OCI-LY3 (cell line): ENCODE measurements around the gene SLC25A21.

Experiments used
- H2AFZ ChIP-seq: fragments of 200-600, 300-600 bp; shearing (Covaris generic); 2 replicates; pipeline ENCODE4 v1.6.0; 2014; ENCODE audit warnings: antibody characterized with exemption, low read depth, low read length
- H3K27ac ChIP-seq: fragments of 200-600, 300-600 bp; sonication (generic); 2 replicates; pipeline ENCODE4 v1.5.1; 2014; ENCODE audit warnings: mild to moderate bottlenecking, low read length, moderate library complexity, mixed read lengths
- H3K27me3 ChIP-seq: fragments of 200-600, 300-600 bp; sonication (generic); 2 replicates; pipeline ENCODE4 v1.6.1; 2014; ENCODE audit warnings: low read depth, low read length, mixed read lengths
- H3K36me3 ChIP-seq: fragments of 200-600, 300-600 bp; sonication (generic); replicated peaks from 2 replicates; pipeline ENCODE3; 2014; ENCODE audit warnings: low read depth, low read length, mixed read lengths
- H3K4me1 ChIP-seq: fragments of 300-600, 200-600 bp; sonication (generic); 2 replicates; pipeline ENCODE4 v1.6.1; 2014; ENCODE audit warnings: low read length, mixed read lengths
- H3K4me2 ChIP-seq: fragments of 200-600, 300-600 bp; sonication (generic); 2 replicates; pipeline ENCODE4 v1.6.1; 2014; ENCODE audit warnings: low read length, mixed read lengths
- H3K4me3 ChIP-seq: fragments of 300-600, 200-600 bp; sonication (generic); 2 replicates; pipeline ENCODE4 v1.5.1; 2014; ENCODE audit warnings: antibody characterized with exemption, mild to moderate bottlenecking, low read length, moderate library complexity
- H3K79me2 ChIP-seq: fragments of 300-600, 200-600 bp; shearing (Covaris generic); 2 replicates; pipeline ENCODE4 v1.6.1; 2014; ENCODE audit warnings: mild to moderate bottlenecking, low read length, mixed read lengths
- H3K9ac ChIP-seq: fragments of 300-600, 200-600 bp; shearing (Covaris generic); 2 replicates; pipeline ENCODE4 v1.6.0; 2014; ENCODE audit warnings: mild to moderate bottlenecking, low read length, moderate library complexity
- H3K9me3 ChIP-seq: fragments of 200-600, 300-600 bp; shearing (Covaris generic); 2 replicates; pipeline ENCODE4 v1.6.1; 2014; ENCODE audit warnings: low read length, mixed read lengths; ENCODE audit not compliant: insufficient read depth
- H4K20me1 ChIP-seq: fragments of 200-600, 300-600 bp; sonication (generic); 2 replicates; pipeline ENCODE4 v1.6.1; 2016; ENCODE audit warnings: low read length, mixed read lengths; ENCODE audit not compliant: insufficient read depth
- EZH2phosphoT487 ChIP-seq: fragments of 200-600 bp; shearing (Covaris generic); IDR thresholded peaks from 2 replicates; pipeline ENCODE4 v1.6.1; 2018; ENCODE audit warnings: antibody characterized with exemption, mixed run types, low read depth
- TF ChIP-seq, protein P1 (sequence below): fragments of 200-600, 300-600 bp; sonication (generic); IDR thresholded peaks from 2 replicates; pipeline ENCODE4 v1.5.1; 2014; ENCODE audit warnings: antibody characterized with exemption, low read length, low read depth

SLC25A21 gene

GRCh38 chr14:36857842-36858445 lies 314.5 kb downstream of the SLC25A21 start:
- Histone ChIP-seq H3K27ac (no peak overlapping the region), H4K20me1 (no peaks in the 10 kb centered on the region), H3K79me2 (no peaks in the 10 kb centered on the region), H3K36me3 (no peaks in the 10 kb centered on the region), H3K4me2 (no peak overlapping the region), H3K4me1 (no peaks in the 10 kb centered on the region), H3K27me3 (no peaks in the 10 kb centered on the region), H3K9me3 (no peaks in the 10 kb centered on the region), H3K4me3 (no peak overlapping the region), H2AFZ (no peak overlapping the region), H3K9ac (no peak overlapping the region)
- TF ChIP-seq, protein P1, sequence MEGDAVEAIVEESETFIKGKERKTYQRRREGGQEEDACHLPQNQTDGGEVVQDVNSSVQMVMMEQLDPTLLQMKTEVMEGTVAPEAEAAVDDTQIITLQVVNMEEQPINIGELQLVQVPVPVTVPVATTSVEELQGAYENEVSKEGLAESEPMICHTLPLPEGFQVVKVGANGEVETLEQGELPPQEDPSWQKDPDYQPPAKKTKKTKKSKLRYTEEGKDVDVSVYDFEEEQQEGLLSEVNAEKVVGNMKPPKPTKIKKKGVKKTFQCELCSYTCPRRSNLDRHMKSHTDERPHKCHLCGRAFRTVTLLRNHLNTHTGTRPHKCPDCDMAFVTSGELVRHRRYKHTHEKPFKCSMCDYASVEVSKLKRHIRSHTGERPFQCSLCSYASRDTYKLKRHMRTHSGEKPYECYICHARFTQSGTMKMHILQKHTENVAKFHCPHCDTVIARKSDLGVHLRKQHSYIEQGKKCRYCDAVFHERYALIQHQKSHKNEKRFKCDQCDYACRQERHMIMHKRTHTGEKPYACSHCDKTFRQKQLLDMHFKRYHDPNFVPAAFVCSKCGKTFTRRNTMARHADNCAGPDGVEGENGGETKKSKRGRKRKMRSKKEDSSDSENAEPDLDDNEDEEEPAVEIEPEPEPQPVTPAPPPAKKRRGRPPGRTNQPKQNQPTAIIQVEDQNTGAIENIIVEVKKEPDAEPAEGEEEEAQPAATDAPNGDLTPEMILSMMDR: no peak
- no peak for TF ChIP-seq EZH2phosphoT487

- no peak for TF ChIP-seq EZH2phosphoT487
- TF ChIP-seq, protein P1: no peak
- Histone ChIP-seq H3K9me3 (no peaks in the 10 kb centered on the region), H3K36me3 (no peaks in the 10 kb centered on the region), H3K27me3 (no peaks in the 10 kb centered on the region), H3K27ac (no peak overlapping the region), H3K79me2 (no peaks in the 10 kb centered on the region), H3K9ac (no peak overlapping the region), H3K4me2 (no peak overlapping the region), H4K20me1 (no peaks in the 10 kb centered on the region), H2AFZ (no peak overlapping the region), H3K4me3 (no peak overlapping the region), H3K4me1 (no peaks in the 10 kb centered on the region)
Observed at GRCh38 chr14:36857136-36857535, 315.3 kb downstream of the SLC25A21 start.

DNA sequence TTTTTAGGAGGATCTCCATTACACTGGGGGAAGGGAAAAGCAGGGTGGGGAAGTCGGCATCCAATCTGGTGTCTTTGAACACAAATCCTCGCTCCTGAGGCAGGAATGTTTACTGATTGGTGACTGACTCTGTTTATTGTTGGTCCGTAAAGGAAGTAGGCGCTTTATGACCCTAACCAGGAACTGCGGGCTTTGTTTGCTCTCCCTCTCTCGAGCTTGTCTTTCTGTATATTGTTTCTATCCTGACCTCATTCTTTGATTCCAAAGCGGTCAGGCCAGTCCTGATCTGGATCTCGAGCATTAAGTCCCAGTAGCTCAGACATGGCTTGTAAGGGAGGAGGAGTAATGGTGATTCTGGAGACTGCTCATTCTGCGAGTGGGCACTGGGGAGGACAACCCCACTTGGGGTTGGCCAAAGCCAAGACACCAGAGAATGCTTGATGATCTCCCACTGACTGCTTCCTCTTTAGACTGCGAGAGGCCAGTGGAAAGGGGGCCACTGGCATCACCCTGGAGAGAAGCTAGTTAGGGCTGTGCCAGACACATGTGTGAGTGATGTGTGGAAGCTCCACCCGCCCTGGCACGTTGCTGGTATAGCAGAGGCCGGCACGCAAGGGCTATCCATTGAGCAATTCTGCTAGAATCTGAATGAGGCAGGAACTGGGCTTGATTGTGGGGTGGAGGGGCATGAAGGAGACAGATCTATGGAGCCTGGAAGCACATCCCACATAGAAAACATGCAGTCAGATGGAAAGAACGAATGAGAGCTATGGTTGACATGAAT lies 316.1 kb downstream of the SLC25A21 start:
- no peak overlapping the region for H3K9ac ChIP-seq
- no peak overlapping the region for H3K4me2 ChIP-seq

GRCh38 chr14:36855396-36855795 lies 317.0 kb downstream of the SLC25A21 start:
- Histone ChIP-seq H3K4me1 (no peaks in the 10 kb centered on the region), H3K9me3 (no peaks in the 10 kb centered on the region), H3K4me2 (no peak overlapping the region), H3K27ac (no peak overlapping the region), H4K20me1 (no peaks in the 10 kb centered on the region), H3K4me3 (no peak overlapping the region), H3K79me2 (no peaks in the 10 kb centered on the region), H3K36me3 (no peaks in the 10 kb centered on the region), H2AFZ (no peak overlapping the region), H3K27me3 (peaks cover 4% of the 10 kb centered on the region; the same call in 1 of the 2 replicates), H3K9ac (no peak overlapping the region)
- no peak for TF ChIP-seq EZH2phosphoT487
- TF ChIP-seq, protein P1: no peak

More for the DNA sequence above, 316.1 kb downstream of the SLC25A21 start:
- no peak overlapping the region for H2AFZ ChIP-seq
- H3K79me2 ChIP-seq: no peaks in the 10 kb centered on the region
- H3K4me1 ChIP-seq: no peaks in the 10 kb centered on the region
- no peak overlapping the region for H3K4me3 ChIP-seq
- TF ChIP-seq, protein P1: no peak
- no peak for TF ChIP-seq EZH2phosphoT487
- no peak overlapping the region for H3K27ac ChIP-seq
- H3K36me3 ChIP-seq: no peaks in the 10 kb centered on the region
- H3K9me3 ChIP-seq: no peaks in the 10 kb centered on the region
- H3K27me3 ChIP-seq: no peaks in the 10 kb centered on the region
- no peaks in the 10 kb centered on the region for H4K20me1 ChIP-seq
